Esophagus squamous epithelium (tissue), 4 donors: ENCODE data around the gene CAMKMT.

Experiments
- POLR2A ChIP-seq, 4 donors: fragments of 450-650 bp; IDR thresholded peaks; one replicate each; pipeline ENCODE4 v1.6.1; 2017; ENCODE audit warnings: antibody characterized with exemption in 4 of 4, mild to moderate bottlenecking in 4 of 4, moderate library complexity in 3 of 4
- TF ChIP-seq, protein P1 (sequence below), 6 experiments: fragments of 450-650 bp in 4 of 6; fragments of 200-600 bp in 2 of 6; sonication (generic) in 2 of 6; IDR thresholded peaks; one replicate each; pipeline ENCODE4 v1.5.1; 2016 to 2019; ENCODE audit warnings: antibody characterized with exemption in 6 of 6, mild to moderate bottlenecking in 4 of 6, moderate library complexity in 4 of 6

GRCh38 chr2:44351088-44351487 is 10.7 kb upstream of the CAMKMT start:
- no peak for TF ChIP-seq POLR2A (IDR thresholded peaks at IDR 0.05)
- TF ChIP-seq, protein P1, sequence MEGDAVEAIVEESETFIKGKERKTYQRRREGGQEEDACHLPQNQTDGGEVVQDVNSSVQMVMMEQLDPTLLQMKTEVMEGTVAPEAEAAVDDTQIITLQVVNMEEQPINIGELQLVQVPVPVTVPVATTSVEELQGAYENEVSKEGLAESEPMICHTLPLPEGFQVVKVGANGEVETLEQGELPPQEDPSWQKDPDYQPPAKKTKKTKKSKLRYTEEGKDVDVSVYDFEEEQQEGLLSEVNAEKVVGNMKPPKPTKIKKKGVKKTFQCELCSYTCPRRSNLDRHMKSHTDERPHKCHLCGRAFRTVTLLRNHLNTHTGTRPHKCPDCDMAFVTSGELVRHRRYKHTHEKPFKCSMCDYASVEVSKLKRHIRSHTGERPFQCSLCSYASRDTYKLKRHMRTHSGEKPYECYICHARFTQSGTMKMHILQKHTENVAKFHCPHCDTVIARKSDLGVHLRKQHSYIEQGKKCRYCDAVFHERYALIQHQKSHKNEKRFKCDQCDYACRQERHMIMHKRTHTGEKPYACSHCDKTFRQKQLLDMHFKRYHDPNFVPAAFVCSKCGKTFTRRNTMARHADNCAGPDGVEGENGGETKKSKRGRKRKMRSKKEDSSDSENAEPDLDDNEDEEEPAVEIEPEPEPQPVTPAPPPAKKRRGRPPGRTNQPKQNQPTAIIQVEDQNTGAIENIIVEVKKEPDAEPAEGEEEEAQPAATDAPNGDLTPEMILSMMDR (IDR thresholded peaks at IDR 0.05), result no peak
